ENCODE data around the gene CD47.

Gene CD47

GRCh38 chr3:108090701-108091497 lies at the start of gene CD47:
TSS of gene CD47 (minus strand) at chr3:108091031. CDS start at chr3:108090908, 123 bp downstream.
- DNase-seq (ENCODE audit: low read depth), result peak; percentile 91

- DNase-seq (ENCODE audit: low read depth), result no peak
Measured at GRCh38 chr3:108137460-108137814, 46.6 kb upstream of the CD47 start.

- DNase-seq (ENCODE audit: low read depth), result no peak
Measured at GRCh38 chr3:108136561-108137459, 46.0 kb upstream of the CD47 start.

- no peak for DNase-seq (ENCODE audit: low read depth)
Measured at GRCh38 chr3:108134555-108134880, 43.7 kb upstream of the CD47 start.

GRCh38 chr3:108133858-108134554 lies 43.2 kb upstream of the CD47 start:
- no peak for DNase-seq (ENCODE audit: low read depth)

GRCh38 chr3:108133048-108133369 lies 42.2 kb upstream of the CD47 start:
- DNase-seq (ENCODE audit: low read depth), result no peak

- DNase-seq (ENCODE audit: low read depth), result no peak
Measured at GRCh38 chr3:108131475-108132134, 40.8 kb upstream of the CD47 start.

GRCh38 chr3:108130701-108131474 lies 40.1 kb upstream of the CD47 start:
- no peak for DNase-seq (ENCODE audit: low read depth)

GRCh38 chr3:108130236-108130635 lies 39.4 kb upstream of the CD47 start:
- DNase-seq (ENCODE audit: low read depth), result no peak

GRCh38 chr3:108127301-108127988 lies 36.6 kb upstream of the CD47 start:
- peak; percentile 47 for DNase-seq (ENCODE audit: low read depth)

- DNase-seq (ENCODE audit: low read depth), result no peak
Measured at GRCh38 chr3:108126348-108126747, 35.5 kb upstream of the CD47 start.

GRCh38 chr3:108125550-108126071 lies 34.8 kb upstream of the CD47 start:
- DNase-seq (ENCODE audit: low read depth), result peak; percentile 35

GRCh38 chr3:108125153-108125543 lies 34.3 kb upstream of the CD47 start:
- DNase-seq (ENCODE audit: low read depth), result no peak

- DNase-seq (ENCODE audit: low read depth), result peak; percentile 40
Measured at GRCh38 chr3:108124337-108125152, 33.7 kb upstream of the CD47 start.

GRCh38 chr3:108123326-108123725 lies 32.5 kb upstream of the CD47 start:
- DNase-seq (ENCODE audit: low read depth), result no peak

GRCh38 chr3:108122276-108122675 lies 31.4 kb upstream of the CD47 start:
- no peak for DNase-seq (ENCODE audit: low read depth)

GRCh38 chr3:108119398-108120104 lies 28.7 kb upstream of the CD47 start:
- no peak for DNase-seq (ENCODE audit: low read depth)

- no peak for DNase-seq (ENCODE audit: low read depth)
Measured at GRCh38 chr3:108118038-108118768, 27.4 kb upstream of the CD47 start.
